GM12878 (cell line): Measurements from ENCODE around the gene RPS16. TPM values are rescaled to one million over a fixed set of nuclear protein-coding genes. Genes with fewer than 3 reads are reported as not detected.

Experiments used
- ATF7 ChIP-seq: fragments of 450-650 bp; IDR thresholded peaks from 2 replicates; pipeline ENCODE4 v1.6.1; 2016; ENCODE audit warnings: low read depth, mild to moderate bottlenecking
- BRCA1 ChIP-seq: IDR thresholded peaks from 2 replicates; pipeline ENCODE4 v1.6.1; 2011; ENCODE audit warnings: low read depth, low read length, improper control_type of control experiment
- CEBPB ChIP-seq, 2 experiments: fragments of 150-350 bp in 1 of 2; IDR thresholded peaks; 2 replicates each; pipeline ENCODE4 v1.6.1; 2012 to 2014; ENCODE audit warnings: low read depth in 2 of 2, low read length in 2 of 2, borderline replicate concordance in 1 of 2, inconsistent platforms in 1 of 2
- CREM ChIP-seq: IDR thresholded peaks from 2 replicates; pipeline ENCODE4 v1.6.1; 2014; ENCODE audit warnings: antibody characterized with exemption, low read depth
- E4F1 ChIP-seq: fragments of 450-650 bp; IDR thresholded peaks from 2 replicates; pipeline ENCODE4 v1.6.1; 2018; ENCODE audit warnings: borderline replicate concordance, mild to moderate bottlenecking; ENCODE audit not compliant: partially characterized antibody
- FOS ChIP-seq: IDR thresholded peaks from 3 replicates; pipeline ENCODE4 v1.6.1; 2011; ENCODE audit warnings: borderline replicate concordance; ENCODE audit not compliant: insufficient read length; ENCODE audit errors: extremely low read depth
- GATAD2B ChIP-seq: fragments of 450-650 bp; conservative IDR thresholded peaks from 2 replicates; pipeline ENCODE4 v1.6.1; 2017; ENCODE audit warnings: low read depth, mild to moderate bottlenecking, moderate library complexity
- IKZF1 ChIP-seq: fragments of 450-650 bp; conservative IDR thresholded peaks from 2 replicates; pipeline ENCODE4 v1.6.1; 2017; ENCODE audit warnings: antibody characterized with exemption, mild to moderate bottlenecking
- IKZF2 ChIP-seq, 2 experiments: fragments of 450-650 bp; IDR thresholded peaks; 2 replicates each; pipeline ENCODE4 v1.6.1; 2017; ENCODE audit warnings: mild to moderate bottlenecking in 2 of 2, moderate library complexity in 2 of 2
- IRF5 ChIP-seq: fragments of 450-650 bp; IDR thresholded peaks from 2 replicates; pipeline ENCODE4 v1.6.1; 2017; ENCODE audit warnings: borderline replicate concordance
- LARP7 ChIP-seq: fragments of 450-650 bp; IDR thresholded peaks from 2 replicates; pipeline ENCODE4 v1.6.1; 2017; ENCODE audit warnings: mild to moderate bottlenecking
- POU2F2 ChIP-seq: IDR thresholded peaks from 3 replicates; pipeline ENCODE4 v1.6.1; 2011; ENCODE audit warnings: low read depth, mild to moderate bottlenecking, low read length, borderline replicate concordance
- RAD21 ChIP-seq: IDR thresholded peaks from 2 replicates; pipeline ENCODE4 v1.6.1; 2011; ENCODE audit warnings: mild to moderate bottlenecking, low read depth, low read length, moderate library complexity; ENCODE audit not compliant: insufficient read depth
- RELA ChIP-seq: fragments of 450-650 bp; IDR thresholded peaks from 2 replicates; pipeline ENCODE4 v1.8.0; 2014; ENCODE audit warnings: borderline replicate concordance; ENCODE audit not compliant: partially characterized antibody
- REST ChIP-seq: IDR thresholded peaks from 2 replicates; pipeline ENCODE4 v1.6.1; 2012; ENCODE audit warnings: mild to moderate bottlenecking, low read depth, low read length
- TARDBP ChIP-seq: IDR thresholded peaks from 2 replicates; pipeline ENCODE4 v1.6.1; 2016; ENCODE audit warnings: borderline replicate concordance
- ZBTB40 ChIP-seq: fragments of 450-650 bp; IDR thresholded peaks from 2 replicates; pipeline ENCODE4 v1.6.1; 2016; ENCODE audit warnings: mild to moderate bottlenecking, moderate library complexity, borderline replicate concordance
- polyA plus RNA-seq, 11 experiments: library from polyadenylated mRNA; depleted of rRNA in 4 of 11; unstranded in 6 of 11; stranded (reverse) in 5 of 11; fragments of >200 nt; fragmentation: Nextera tagmentation in 4 of 11; fragmentation: Illumina TruSeq in 1 of 11; extraction: Ambion mirVana in 4 of 11; extraction: Trizol in 1 of 11; gene quantifications; 1 replicate in 1 of 11; 2 replicates in 10 of 11; pipeline versions ENCODE4 v1.2.1 to v1.2.3, GENCODE V29; 2011 to 2016; ENCODE audit warnings: inconsistent platforms in 2 of 11, missing spikeins in 2 of 11, low read depth in 1 of 11
- total RNA-seq, 4 experiments: library from RNA; depleted of rRNA in 3 of 4; stranded (reverse); fragments of >200 nt in 3 of 4; fragmentation: Illumina TruSeq in 1 of 4; extraction: Trizol in 1 of 4; gene quantifications; 2 replicates each; pipeline versions ENCODE4 v1.2.1 to v1.2.3, GENCODE V29; 2013 to 2021

The RPS16 gene
- total and polyA plus RNA-seq, 10 of the 15 experiments (the other 5 are each of a cell fraction or from before 2014, with no cell fraction given) = 148 to 4,810 (median 2,343) TPM

GRCh38 chr19:39412867-39413271, 22.9 kb downstream of the RPS16 start (continued):
- no peak for TF ChIP-seq ATF7
- TF ChIP-seq LARP7 = 0 out of 2 replicates have a peak, but pooled peaks have one; percentile 16
- no peak for TF ChIP-seq FOS
- TF ChIP-seq IKZF2 (IDR thresholded peaks at IDR 0.05) = no peak; a peak in 1 of 4 replicates
- no peak for TF ChIP-seq BRCA1
- TF ChIP-seq IRF5 = no peak
- no peak for TF ChIP-seq RAD21
- no peak for TF ChIP-seq ZBTB40
- no peak for TF ChIP-seq CEBPB (IDR thresholded peaks at IDR 0.05; ENCODE audit: borderline replicate concordance in 1 of 2, low read depth in 2 of 2, low read length in 2 of 2)
- TF ChIP-seq CREM = no peak
- no peak for TF ChIP-seq RELA
- TF ChIP-seq IKZF1 = peak; percentile 64
- TF ChIP-seq TARDBP = no peak
- no peak for TF ChIP-seq REST
- TF ChIP-seq POU2F2 = no peak
- TF ChIP-seq E4F1 = no peak
- TF ChIP-seq GATAD2B = 0 out of 2 replicates have a peak, but pooled peaks have one; percentile 55
